ENCODE results near the gene NEURL1B.

DNA sequence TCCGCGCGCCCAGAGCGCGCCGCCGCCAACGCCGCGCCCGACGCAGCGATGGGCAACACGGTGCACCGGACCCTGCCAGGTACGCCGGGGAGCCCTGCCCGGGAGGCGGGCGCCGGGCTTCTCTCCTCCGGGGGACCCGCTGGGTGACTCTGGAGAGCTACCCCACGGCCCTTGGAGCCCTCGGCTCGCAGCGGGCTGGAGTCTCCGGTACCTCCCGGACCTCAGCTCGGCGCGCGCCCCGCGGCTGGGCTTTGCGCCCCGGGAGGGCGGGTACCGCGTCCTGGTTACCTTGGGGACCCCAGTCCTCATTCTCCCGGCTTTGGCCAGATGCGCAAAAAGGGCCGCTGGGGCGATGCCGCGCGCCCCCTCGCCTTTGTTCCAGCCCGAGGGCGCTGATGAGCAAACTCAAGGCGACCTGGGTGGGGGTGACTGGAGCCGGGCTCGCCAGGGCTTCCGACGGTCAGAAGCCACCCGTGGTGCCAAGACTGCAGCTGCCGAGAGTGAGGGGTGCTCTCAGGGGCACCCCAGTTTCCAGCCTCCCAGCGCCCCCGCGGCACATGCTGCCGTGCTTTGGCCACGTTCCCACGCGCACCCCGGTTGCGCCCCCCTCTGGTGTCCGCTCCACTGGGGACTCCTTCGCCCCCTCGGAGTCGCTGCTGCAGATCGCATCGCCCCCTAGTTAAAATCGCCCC is 442 bp downstream of the NEURL1B start:
- TF ChIP-seq POLR2A (IDR thresholded peaks at IDR 0.05; ENCODE audit: low read depth, low read length) = no peak
- TF ChIP-seq POLR2AphosphoS5 (IDR thresholded peaks at IDR 0.05; ENCODE audit: low read depth, low read length) = no peak
- TF ChIP-seq TAF1 (IDR thresholded peaks at IDR 0.05; ENCODE audit: borderline replicate concordance, low read depth, low read length) = no peak

All from GM12892 (cell line).